HEK293 (cell line): ENCODE measurements around the gene DGKD.

Source experiments
- CTCF ChIA-PET: fragments of 350-600 bp; formaldehyde crosslinking; extraction: SDS; loops from one replicate; lab custom pipeline; 2021; ENCODE audit warnings: antibody characterized with exemption; lab: Yijun Ruan, JAX
- POLR2A ChIA-PET: fragments of 300-600 bp; formaldehyde crosslinking; extraction: SDS; loops from one replicate; lab custom pipeline; 2020; ENCODE audit warnings: antibody characterized with exemption, inconsistent platforms; lab: Yijun Ruan, JAX
- H3K27ac ChIP-seq: fragments of 200-500 bp; sonication (Bioruptor generic); 2 replicates; pipeline ENCODE4 v1.5.1; 2014; ENCODE audit warnings: low read depth, low read length, control low read depth, inconsistent platforms; ENCODE audit errors: extremely low read depth
- H3K36me3 ChIP-seq, 2 experiments: fragments of 200-500 bp in 1 of 2; sonication (Bioruptor generic) in 1 of 2; 1 replicate in 1 of 2; 2 replicates in 1 of 2; pipeline ENCODE4 v1.5.1; 2014 to 2017; ENCODE audit warnings: inconsistent platforms in 2 of 2, low read length in 2 of 2; ENCODE audit not compliant: control insufficient read depth in 2 of 2, insufficient read depth in 1 of 2
- H3K4me1 ChIP-seq: fragments of 200-500 bp; sonication (Bioruptor generic); 2 replicates; pipeline ENCODE4 v1.5.1; 2014; ENCODE audit warnings: mild to moderate bottlenecking, low read length, inconsistent platforms; ENCODE audit not compliant: control insufficient read depth, insufficient read depth
- H3K4me3 ChIP-seq: 2 replicates; pipeline ENCODE4 v1.5.1; 2011; ENCODE audit warnings: low read depth, mild to moderate bottlenecking, control low read depth, low read length, moderate library complexity
- H3K9me3 ChIP-seq: fragments of 200-500 bp; sonication (Bioruptor generic); 2 replicates; pipeline ENCODE4 v1.5.1; 2014; ENCODE audit warnings: low read depth, low read length, inconsistent platforms; ENCODE audit not compliant: control insufficient read depth, insufficient read depth
- YY2 ChIP-seq: fragments of 450-650 bp; formaldehyde crosslinking; IDR thresholded peaks from 2 replicates; pipeline ENCODE4 v1.5.1; 2016; ENCODE audit warnings: missing biosample characterization, missing genetic modification characterization
- ZBTB17 ChIP-seq: fragments of 450-650 bp; formaldehyde crosslinking; IDR thresholded peaks from 2 replicates; pipeline ENCODE4 v1.5.1; 2016; ENCODE audit warnings: missing biosample characterization, missing genetic modification characterization
- ZFHX2 ChIP-seq: fragments of 450-650 bp; formaldehyde crosslinking; conservative IDR thresholded peaks from 2 replicates; pipeline ENCODE4 v1.5.1; 2016; ENCODE audit warnings: missing biosample characterization, missing genetic modification characterization
- ZFP37 ChIP-seq: fragments of 450-650 bp; formaldehyde crosslinking; IDR thresholded peaks from 2 replicates; pipeline ENCODE4 v1.5.1; 2016; ENCODE audit warnings: missing biosample characterization, missing genetic modification characterization
- ZNF132 ChIP-seq: fragments of 450-650 bp; formaldehyde crosslinking; IDR thresholded peaks from 2 replicates; pipeline ENCODE4 v1.5.1; 2017; ENCODE audit warnings: missing biosample characterization, missing genetic modification characterization, borderline replicate concordance
- ZNF175 ChIP-seq: fragments of 450-650 bp; formaldehyde crosslinking; IDR thresholded peaks from 2 replicates; pipeline ENCODE4 v1.5.1; 2016; ENCODE audit warnings: missing biosample characterization, missing genetic modification characterization
- ZNF211 ChIP-seq: fragments of 450-650 bp; formaldehyde crosslinking; IDR thresholded peaks from 2 replicates; pipeline ENCODE4 v1.5.1; 2016; ENCODE audit warnings: low read depth, missing biosample characterization, missing genetic modification characterization
- ZNF221 ChIP-seq: fragments of 450-650 bp; formaldehyde crosslinking; IDR thresholded peaks from 2 replicates; pipeline ENCODE4 v1.5.1; 2017; ENCODE audit warnings: missing biosample characterization, missing genetic modification characterization, borderline replicate concordance
- ZNF426 ChIP-seq: fragments of 450-650 bp; formaldehyde crosslinking; IDR thresholded peaks from 2 replicates; pipeline ENCODE4 v1.5.1; 2017; ENCODE audit warnings: missing biosample characterization, missing genetic modification characterization, mild to moderate bottlenecking, inconsistent platforms, moderate library complexity
- ZNF48 ChIP-seq: fragments of 450-650 bp; formaldehyde crosslinking; IDR thresholded peaks from 2 replicates; pipeline ENCODE4 v1.5.1; 2016; ENCODE audit warnings: missing biosample characterization, missing genetic modification characterization
- ZNF501 ChIP-seq: fragments of 450-650 bp; formaldehyde crosslinking; IDR thresholded peaks from 2 replicates; pipeline ENCODE4 v1.5.1; 2016; ENCODE audit warnings: missing biosample characterization, missing genetic modification characterization
- ZNF571 ChIP-seq: fragments of 450-650 bp; formaldehyde crosslinking; IDR thresholded peaks from 2 replicates; pipeline ENCODE4 v1.5.0; 2017; ENCODE audit warnings: missing biosample characterization, missing genetic modification characterization
- ZNF623 ChIP-seq: fragments of 450-650 bp; formaldehyde crosslinking; IDR thresholded peaks from 2 replicates; pipeline ENCODE4 v1.5.1; 2016; ENCODE audit warnings: missing biosample characterization, missing genetic modification characterization
- ZNF747 ChIP-seq: fragments of 450-650 bp; formaldehyde crosslinking; IDR thresholded peaks from 2 replicates; pipeline ENCODE4 v1.5.1; 2016; ENCODE audit warnings: missing biosample characterization, missing genetic modification characterization
- ZNF792 ChIP-seq: fragments of 450-650 bp; formaldehyde crosslinking; IDR thresholded peaks from 2 replicates; pipeline ENCODE4 v1.5.1; 2016; ENCODE audit warnings: missing biosample characterization, missing genetic modification characterization
- TF ChIP-seq, protein P1 (sequence below): fragments of 450-650 bp; formaldehyde crosslinking; IDR thresholded peaks from 2 replicates; pipeline ENCODE4 v1.5.1; 2016; ENCODE audit warnings: missing biosample characterization, missing genetic modification characterization
- TF ChIP-seq, protein P2 (sequence below): fragments of 450-650 bp; formaldehyde crosslinking; IDR thresholded peaks from 2 replicates; pipeline ENCODE4 v1.5.1; 2017; ENCODE audit warnings: missing biosample characterization, missing genetic modification characterization
- TF ChIP-seq, protein P3 (sequence below): fragments of 450-650 bp; formaldehyde crosslinking; IDR thresholded peaks from 2 replicates; pipeline ENCODE4 v1.5.1; 2016; ENCODE audit warnings: missing biosample characterization, missing genetic modification characterization
- TF ChIP-seq, protein P4 (sequence below): fragments of 450-650 bp; formaldehyde crosslinking; IDR thresholded peaks from 2 replicates; pipeline ENCODE4 v1.5.1; 2017; ENCODE audit warnings: missing biosample characterization, missing genetic modification characterization
- TF ChIP-seq, protein P5 (sequence below): fragments of 450-650 bp; IDR thresholded peaks from 2 replicates; pipeline ENCODE4 v1.5.1; 2018; ENCODE audit warnings: missing biosample characterization, missing genetic modification characterization

Gene DGKD

DNA sequence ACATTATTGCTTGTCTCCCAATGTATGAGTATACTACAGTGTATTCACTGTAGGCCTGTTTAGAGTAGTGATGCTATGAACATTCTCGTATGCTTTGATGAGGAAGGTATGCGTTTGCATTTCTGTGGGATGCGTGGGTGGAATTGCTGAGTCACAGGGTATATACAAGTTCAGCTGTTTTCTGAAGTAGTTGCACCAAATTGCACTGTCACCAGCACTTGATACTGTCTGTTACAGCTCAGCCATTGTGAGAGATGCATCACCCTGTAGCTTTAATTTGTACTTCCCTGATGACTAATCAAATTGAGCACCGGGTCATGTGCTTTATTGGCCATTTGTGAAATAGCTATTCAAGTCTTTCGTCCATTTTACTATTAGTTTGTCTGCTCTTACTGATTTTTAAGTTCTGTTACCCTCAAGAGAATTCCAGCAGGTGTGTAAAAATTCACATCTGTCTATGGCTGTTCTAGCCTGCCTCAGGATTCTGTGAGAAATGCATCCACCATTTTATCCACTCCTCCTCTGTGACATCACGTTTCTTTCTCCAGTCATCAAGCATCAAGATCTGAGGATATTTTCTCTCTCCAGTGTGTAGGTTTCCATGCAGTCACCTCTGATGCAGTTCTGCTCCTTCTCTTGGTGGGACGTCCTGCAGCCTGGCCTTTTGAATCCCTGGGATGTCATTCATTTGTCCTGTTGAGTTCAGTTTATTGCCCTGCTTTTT is 72.5 kb downstream of the DGKD start (continued):
- TF ChIP-seq ZNF48 (tag by site-specific recombination): no peak
- TF ChIP-seq ZNF571 (tag by site-specific recombination): no peak
- TF ChIP-seq, protein P1, sequence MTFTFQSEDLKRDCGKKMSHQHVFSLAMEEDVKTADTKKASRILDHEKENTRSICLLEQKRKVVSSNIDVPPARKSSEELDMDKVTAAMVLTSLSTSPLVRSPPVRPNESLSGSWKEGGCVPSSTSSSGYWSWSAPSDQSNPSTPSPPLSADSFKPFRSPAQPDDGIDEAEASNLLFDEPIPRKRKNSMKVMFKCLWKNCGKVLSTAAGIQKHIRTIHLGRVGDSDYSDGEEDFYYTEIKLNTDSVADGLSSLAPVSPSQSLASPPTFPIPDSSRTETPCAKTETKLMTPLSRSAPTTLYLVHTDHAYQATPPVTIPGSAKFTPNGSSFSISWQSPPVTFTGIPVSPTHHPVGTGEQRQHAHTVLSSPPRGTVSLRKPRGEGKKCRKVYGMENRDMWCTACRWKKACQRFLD (tag by site-specific recombination): no peak
- TF ChIP-seq ZFHX2 (tag by site-specific recombination): no peak; the same call in 1 of the 2 replicates
- no peak for TF ChIP-seq YY2 (tag by site-specific recombination)
- TF ChIP-seq ZNF623 (tag by site-specific recombination): no peak
- TF ChIP-seq ZFP37 (tag by site-specific recombination): no peak
- TF ChIP-seq, protein P2, sequence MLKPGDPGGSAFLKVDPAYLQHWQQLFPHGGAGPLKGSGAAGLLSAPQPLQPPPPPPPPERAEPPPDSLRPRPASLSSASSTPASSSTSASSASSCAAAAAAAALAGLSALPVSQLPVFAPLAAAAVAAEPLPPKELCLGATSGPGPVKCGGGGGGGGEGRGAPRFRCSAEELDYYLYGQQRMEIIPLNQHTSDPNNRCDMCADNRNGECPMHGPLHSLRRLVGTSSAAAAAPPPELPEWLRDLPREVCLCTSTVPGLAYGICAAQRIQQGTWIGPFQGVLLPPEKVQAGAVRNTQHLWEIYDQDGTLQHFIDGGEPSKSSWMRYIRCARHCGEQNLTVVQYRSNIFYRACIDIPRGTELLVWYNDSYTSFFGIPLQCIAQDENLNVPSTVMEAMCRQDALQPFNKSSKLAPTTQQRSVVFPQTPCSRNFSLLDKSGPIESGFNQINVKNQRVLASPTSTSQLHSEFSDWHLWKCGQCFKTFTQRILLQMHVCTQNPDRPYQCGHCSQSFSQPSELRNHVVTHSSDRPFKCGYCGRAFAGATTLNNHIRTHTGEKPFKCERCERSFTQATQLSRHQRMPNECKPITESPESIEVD (tag by site-specific recombination): no peak
- TF ChIP-seq, all 188 proteins: peak for 4

DNA sequence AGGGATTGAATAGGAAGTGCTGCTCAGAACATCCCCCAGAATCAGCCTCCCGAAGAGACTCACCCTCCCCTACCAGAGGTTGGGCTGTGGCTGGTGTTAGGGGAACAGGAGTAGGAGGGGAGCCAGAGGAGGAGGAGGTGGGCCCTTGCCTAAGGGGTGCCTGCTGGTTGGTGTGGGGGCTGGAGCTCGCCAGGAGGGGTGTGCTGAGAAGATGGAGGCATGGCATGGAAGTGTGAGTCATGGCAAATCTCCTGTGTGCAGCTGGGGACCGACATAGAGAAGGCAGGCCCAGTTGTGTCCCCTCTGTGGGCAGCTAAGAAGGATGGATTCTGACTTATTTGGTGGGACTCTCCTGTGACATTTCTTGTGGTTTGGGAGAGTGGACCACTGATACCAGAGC is 73.7 kb downstream of the DGKD start:
- no peak for TF ChIP-seq ZNF792 (tag by site-specific recombination)
- peak; percentile 30; the same call in 1 of the 2 replicates for TF ChIP-seq ZFHX2 (tag by site-specific recombination)
- CTCF ChIA-PET: interaction anchor here (0.6 to 1.1 kb wide), 2 partner anchors 15 to 195 kb away, joined by 3 to 4 read pairs; no protein-coding TSS in a partner anchor
- no peaks in the 10 kb centered on the region for H3K4me1 ChIP-seq
- no peaks in the 10 kb centered on the region for H3K36me3 ChIP-seq
- no peaks in the 10 kb centered on the region for H3K9me3 ChIP-seq
- H3K4me3 ChIP-seq: no peak overlapping the region
- POLR2A ChIA-PET: no interaction called here
- no peak overlapping the region for H3K27ac ChIP-seq

DNA sequence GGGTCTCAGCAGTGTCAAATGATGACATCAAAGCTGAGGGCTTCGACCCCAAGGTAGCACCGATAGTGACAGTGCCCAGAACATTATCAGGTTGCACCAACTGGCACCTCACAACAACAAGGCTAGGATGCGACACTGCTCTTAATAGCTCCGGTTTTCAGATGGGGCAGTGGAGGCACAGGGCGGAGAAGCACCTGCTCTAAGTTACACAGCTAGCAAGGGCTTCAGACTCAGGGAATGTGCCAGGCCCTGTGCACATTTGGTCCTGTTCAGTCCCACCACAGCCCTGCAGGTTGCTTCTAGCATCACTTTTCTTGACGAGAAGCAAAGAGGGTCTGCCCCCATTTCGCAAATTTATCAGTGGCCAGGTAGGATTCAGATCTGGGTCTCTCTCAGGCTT is 74.1 kb downstream of the DGKD start:
- POLR2A ChIA-PET: no interaction called here
- no peak overlapping the region for H3K27ac ChIP-seq
- no peak overlapping the region for H3K4me3 ChIP-seq
- no peak for TF ChIP-seq ZNF221 (tag by site-specific recombination)
- TF ChIP-seq ZBTB17 (tag by site-specific recombination): no peak
- TF ChIP-seq, protein P3, sequence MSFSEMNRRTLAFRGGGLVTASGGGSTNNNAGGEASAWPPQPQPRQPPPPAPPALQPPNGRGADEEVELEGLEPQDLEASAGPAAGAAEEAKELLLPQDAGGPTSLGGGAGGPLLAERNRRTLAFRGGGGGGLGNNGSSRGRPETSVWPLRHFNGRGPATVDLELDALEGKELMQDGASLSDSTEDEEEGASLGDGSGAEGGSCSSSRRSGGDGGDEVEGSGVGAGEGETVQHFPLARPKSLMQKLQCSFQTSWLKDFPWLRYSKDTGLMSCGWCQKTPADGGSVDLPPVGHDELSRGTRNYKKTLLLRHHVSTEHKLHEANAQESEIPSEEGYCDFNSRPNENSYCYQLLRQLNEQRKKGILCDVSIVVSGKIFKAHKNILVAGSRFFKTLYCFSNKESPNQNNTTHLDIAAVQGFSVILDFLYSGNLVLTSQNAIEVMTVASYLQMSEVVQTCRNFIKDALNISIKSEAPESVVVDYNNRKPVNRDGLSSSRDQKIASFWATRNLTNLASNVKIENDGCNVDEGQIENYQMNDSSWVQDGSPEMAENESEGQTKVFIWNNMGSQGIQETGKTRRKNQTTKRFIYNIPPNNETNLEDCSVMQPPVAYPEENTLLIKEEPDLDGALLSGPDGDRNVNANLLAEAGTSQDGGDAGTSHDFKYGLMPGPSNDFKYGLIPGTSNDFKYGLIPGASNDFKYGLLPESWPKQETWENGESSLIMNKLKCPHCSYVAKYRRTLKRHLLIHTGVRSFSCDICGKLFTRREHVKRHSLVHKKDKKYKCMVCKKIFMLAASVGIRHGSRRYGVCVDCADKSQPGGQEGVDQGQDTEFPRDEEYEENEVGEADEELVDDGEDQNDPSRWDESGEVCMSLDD: no peak
- TF ChIP-seq, protein P4, sequence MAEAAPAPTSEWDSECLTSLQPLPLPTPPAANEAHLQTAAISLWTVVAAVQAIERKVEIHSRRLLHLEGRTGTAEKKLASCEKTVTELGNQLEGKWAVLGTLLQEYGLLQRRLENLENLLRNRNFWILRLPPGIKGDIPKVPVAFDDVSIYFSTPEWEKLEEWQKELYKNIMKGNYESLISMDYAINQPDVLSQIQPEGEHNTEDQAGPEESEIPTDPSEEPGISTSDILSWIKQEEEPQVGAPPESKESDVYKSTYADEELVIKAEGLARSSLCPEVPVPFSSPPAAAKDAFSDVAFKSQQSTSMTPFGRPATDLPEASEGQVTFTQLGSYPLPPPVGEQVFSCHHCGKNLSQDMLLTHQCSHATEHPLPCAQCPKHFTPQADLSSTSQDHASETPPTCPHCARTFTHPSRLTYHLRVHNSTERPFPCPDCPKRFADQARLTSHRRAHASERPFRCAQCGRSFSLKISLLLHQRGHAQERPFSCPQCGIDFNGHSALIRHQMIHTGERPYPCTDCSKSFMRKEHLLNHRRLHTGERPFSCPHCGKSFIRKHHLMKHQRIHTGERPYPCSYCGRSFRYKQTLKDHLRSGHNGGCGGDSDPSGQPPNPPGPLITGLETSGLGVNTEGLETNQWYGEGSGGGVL: no peak
- TF ChIP-seq ZNF747 (tag by site-specific recombination): no peak
- no peak for TF ChIP-seq ZNF501
- no peak for TF ChIP-seq ZNF132 (tag by site-specific recombination)
- TF ChIP-seq, protein P5, sequence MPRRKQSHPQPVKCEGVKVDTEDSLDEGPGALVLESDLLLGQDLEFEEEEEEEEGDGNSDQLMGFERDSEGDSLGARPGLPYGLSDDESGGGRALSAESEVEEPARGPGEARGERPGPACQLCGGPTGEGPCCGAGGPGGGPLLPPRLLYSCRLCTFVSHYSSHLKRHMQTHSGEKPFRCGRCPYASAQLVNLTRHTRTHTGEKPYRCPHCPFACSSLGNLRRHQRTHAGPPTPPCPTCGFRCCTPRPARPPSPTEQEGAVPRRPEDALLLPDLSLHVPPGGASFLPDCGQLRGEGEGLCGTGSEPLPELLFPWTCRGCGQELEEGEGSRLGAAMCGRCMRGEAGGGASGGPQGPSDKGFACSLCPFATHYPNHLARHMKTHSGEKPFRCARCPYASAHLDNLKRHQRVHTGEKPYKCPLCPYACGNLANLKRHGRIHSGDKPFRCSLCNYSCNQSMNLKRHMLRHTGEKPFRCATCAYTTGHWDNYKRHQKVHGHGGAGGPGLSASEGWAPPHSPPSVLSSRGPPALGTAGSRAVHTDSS: no peak
- TF ChIP-seq ZNF175 (tag by site-specific recombination): no peak
- no peak for TF ChIP-seq ZNF211 (tag by site-specific recombination)
- no peak for TF ChIP-seq ZNF426 (tag by site-specific recombination)
- CTCF ChIA-PET: no interaction called here
- no peaks in the 10 kb centered on the region for H3K36me3 ChIP-seq
- H3K9me3 ChIP-seq: no peaks in the 10 kb centered on the region
- H3K4me1 ChIP-seq: no peaks in the 10 kb centered on the region
